WERI-Rb-1 (cell line): Measurements from ENCODE around the gene FGFR3.

Source experiments
- DNase-seq: peaks from one replicate; pipeline ENCODE4 v3.0.0-alpha.2; 2020
- H3K27ac ChIP-seq: fragments of 250-450 bp; sonication (Bioruptor Pico); 2 replicates; pipeline ENCODE4 v1.5.1; 2020; ENCODE audit warnings: mild to moderate bottlenecking, moderate library complexity
- H3K27me3 ChIP-seq: fragments of 250-450 bp; sonication (Bioruptor Pico); 2 replicates; pipeline ENCODE4 v1.5.1; 2021; ENCODE audit warnings: mild to moderate bottlenecking, low read depth, moderate library complexity; ENCODE audit not compliant: insufficient read depth, severe bottlenecking
- H3K36me3 ChIP-seq: fragments of 250-450 bp; sonication (Bioruptor Pico); 2 replicates; pipeline ENCODE4 v1.5.1; 2020; ENCODE audit warnings: mild to moderate bottlenecking, moderate library complexity
- H3K4me3 ChIP-seq: 2 replicates; pipeline ENCODE4 v1.5.1; 2011; ENCODE audit warnings: low read depth, mild to moderate bottlenecking, control low read depth, low read length
- H3K9me3 ChIP-seq: fragments of 250-450 bp; sonication (Bioruptor Pico); 2 replicates; pipeline ENCODE4 v1.5.1; 2021; ENCODE audit warnings: mild to moderate bottlenecking, moderate library complexity; ENCODE audit not compliant: severe bottlenecking
- CTCF ChIP-seq: IDR thresholded peaks from 2 replicates; pipeline ENCODE4 v1.5.1; 2011; ENCODE audit warnings: low read depth, mild to moderate bottlenecking, control low read depth, inconsistent platforms, low read length

Gene FGFR3

GRCh38 chr4:1784395-1784788 is 8.7 kb upstream of the FGFR3 start:
- H3K4me3 ChIP-seq: no peak overlapping the region
- no peaks in the 10 kb centered on the region for H3K36me3 ChIP-seq
- TF ChIP-seq CTCF: no peak
- no peak for DNase-seq
- no peaks in the 10 kb centered on the region for H3K9me3 ChIP-seq
- H3K27me3 ChIP-seq: no peaks in the 10 kb centered on the region
- H3K27ac ChIP-seq: no peak overlapping the region

GRCh38 chr4:1784789-1785591 is 8.1 kb upstream of the FGFR3 start:
- peak; percentile 41 for DNase-seq
- Histone ChIP-seq H3K27ac (no peak overlapping the region), H3K27me3 (no peaks in the 10 kb centered on the region), H3K4me3 (no peak overlapping the region), H3K9me3 (no peaks in the 10 kb centered on the region), H3K36me3 (no peaks in the 10 kb centered on the region)
- TF ChIP-seq CTCF: no peak

GRCh38 chr4:1785592-1785991 is 7.5 kb upstream of the FGFR3 start:
- H3K9me3 ChIP-seq: no peaks in the 10 kb centered on the region
- DNase-seq: no peak
- TF ChIP-seq CTCF: no peak
- no peak overlapping the region for H3K4me3 ChIP-seq
- H3K27ac ChIP-seq: no peak overlapping the region
- H3K27me3 ChIP-seq: no peaks in the 10 kb centered on the region
- H3K36me3 ChIP-seq: no peaks in the 10 kb centered on the region

GRCh38 chr4:1786544-1787362 is 6.3 kb upstream of the FGFR3 start:
- H3K9me3 ChIP-seq: no peaks in the 10 kb centered on the region

GRCh38 chr4:1787411-1788077 is 5.5 kb upstream of the FGFR3 start:
- no peak overlapping the region for H3K4me3 ChIP-seq
- H3K27me3 ChIP-seq: no peaks in the 10 kb centered on the region
- DNase-seq: no peak
- no peak overlapping the region for H3K27ac ChIP-seq
- H3K9me3 ChIP-seq: no peaks in the 10 kb centered on the region
- no peak for TF ChIP-seq CTCF
- no peaks in the 10 kb centered on the region for H3K36me3 ChIP-seq

More at GRCh38 chr4:1786544-1787362, 6.3 kb upstream of the FGFR3 start:
- H3K4me3 ChIP-seq: no peak overlapping the region
- no peaks in the 10 kb centered on the region for H3K27me3 ChIP-seq
- no peak for DNase-seq
- no peak for TF ChIP-seq CTCF
- H3K36me3 ChIP-seq: no peaks in the 10 kb centered on the region
- no peak overlapping the region for H3K27ac ChIP-seq
